Astrocyte (in vitro differentiated cells and primary cell): ENCODE results near the gene PHKA2. TPM values are rescaled to one million over a fixed set of nuclear protein-coding genes. Genes with fewer than 3 reads are reported as not detected.

Experiments used
- DNase-seq: peaks from one replicate; pipeline ENCODE4 v3.0.0-alpha.2; 2010; ENCODE audit warnings: low read depth
- FAIRE-seq: peaks from 2 replicates; lab custom pipeline; 2011; peaks lifted over from hg19 to GRCh38; lab: Jason Lieb, UNC
- H2AFZ ChIP-seq: 2 replicates; pipeline ENCODE4 v1.6.0; 2012; ENCODE audit warnings: low read depth, low read length, inconsistent platforms
- H3K27ac ChIP-seq: 2 replicates; pipeline ENCODE4 v1.5.1; 2011; ENCODE audit warnings: low read depth, low read length, inconsistent platforms
- H3K27me3 ChIP-seq: 2 replicates; pipeline ENCODE4 v1.6.0; 2011; ENCODE audit warnings: low read length, inconsistent platforms; ENCODE audit not compliant: insufficient read depth
- H3K36me3 ChIP-seq: 2 replicates; pipeline ENCODE4 v1.5.1; 2011; ENCODE audit warnings: low read length, inconsistent platforms; ENCODE audit not compliant: insufficient read depth
- H3K4me1 ChIP-seq: 2 replicates; pipeline ENCODE4 v1.5.1; 2011; ENCODE audit warnings: low read length, inconsistent platforms; ENCODE audit not compliant: insufficient read depth
- H3K4me2 ChIP-seq: 2 replicates; pipeline ENCODE4 v1.6.0; 2012; ENCODE audit warnings: low read length, inconsistent platforms
- H3K4me3 ChIP-seq: 2 replicates; pipeline ENCODE4 v1.5.1; 2011; ENCODE audit warnings: low read depth, mild to moderate bottlenecking, low read length, inconsistent platforms; ENCODE audit not compliant: insufficient read depth
- H3K79me2 ChIP-seq: 2 replicates; pipeline ENCODE4 v1.6.0; 2012; ENCODE audit warnings: mild to moderate bottlenecking, low read length, inconsistent platforms; ENCODE audit not compliant: insufficient read depth
- H3K9ac ChIP-seq: 2 replicates; pipeline ENCODE4 v1.6.0; 2012; ENCODE audit warnings: mild to moderate bottlenecking, low read length, inconsistent platforms
- H3K9me3 ChIP-seq: 2 replicates; pipeline ENCODE4 v1.5.1; 2012; ENCODE audit warnings: low read depth, mild to moderate bottlenecking, low read length, inconsistent platforms; ENCODE audit not compliant: insufficient read depth
- H4K20me1 ChIP-seq: 2 replicates; pipeline ENCODE4 v1.6.0; 2012; ENCODE audit warnings: low read length, inconsistent platforms; ENCODE audit not compliant: insufficient read depth
- H3K27ac Mint-ChIP-seq: one replicate; pipeline ENCODE4 v1.8.0; 2021; ENCODE audit warnings: mild to moderate bottlenecking, mixed read lengths; ENCODE audit not compliant: unreplicated experiment
- H3K27me3 Mint-ChIP-seq: one replicate; pipeline ENCODE4 v1.8.0; 2021; ENCODE audit warnings: low read depth, mixed read lengths; ENCODE audit not compliant: unreplicated experiment
- H3K36me3 Mint-ChIP-seq: one replicate; pipeline ENCODE4 v1.8.0; 2021; ENCODE audit warnings: low read depth, mixed read lengths; ENCODE audit not compliant: unreplicated experiment
- H3K4me1 Mint-ChIP-seq: one replicate; pipeline ENCODE4 v1.8.0; 2021; ENCODE audit warnings: low read depth, mixed read lengths; ENCODE audit not compliant: unreplicated experiment
- H3K4me3 Mint-ChIP-seq: one replicate; pipeline ENCODE4 v1.8.0; 2021; ENCODE audit warnings: mild to moderate bottlenecking, moderate library complexity, mixed read lengths; ENCODE audit not compliant: unreplicated experiment
- H3K9me3 Mint-ChIP-seq: one replicate; pipeline ENCODE4 v1.8.0; 2021; ENCODE audit warnings: mild to moderate bottlenecking, mixed read lengths; ENCODE audit not compliant: unreplicated experiment
- EZH2 ChIP-seq: IDR thresholded peaks from 2 replicates; pipeline ENCODE4 v1.6.1; 2012; ENCODE audit warnings: mild to moderate bottlenecking, low read length, inconsistent platforms; ENCODE audit not compliant: insufficient read depth
- total RNA-seq: library from RNA; stranded (reverse); gene quantifications from 2 replicates; pipeline ENCODE4 v1.2.1, GENCODE V29; 2021
- TF ChIP-seq, protein P1 (sequence below): IDR thresholded peaks from 2 replicates; pipeline ENCODE4 v1.5.1; 2011; ENCODE audit warnings: low read depth, mild to moderate bottlenecking, inconsistent platforms, low read length, moderate library complexity; ENCODE audit not compliant: insufficient read depth

PHKA2 gene
- total RNA-seq, 1 donor from 2014 or later: 12.4 TPM

DNA sequence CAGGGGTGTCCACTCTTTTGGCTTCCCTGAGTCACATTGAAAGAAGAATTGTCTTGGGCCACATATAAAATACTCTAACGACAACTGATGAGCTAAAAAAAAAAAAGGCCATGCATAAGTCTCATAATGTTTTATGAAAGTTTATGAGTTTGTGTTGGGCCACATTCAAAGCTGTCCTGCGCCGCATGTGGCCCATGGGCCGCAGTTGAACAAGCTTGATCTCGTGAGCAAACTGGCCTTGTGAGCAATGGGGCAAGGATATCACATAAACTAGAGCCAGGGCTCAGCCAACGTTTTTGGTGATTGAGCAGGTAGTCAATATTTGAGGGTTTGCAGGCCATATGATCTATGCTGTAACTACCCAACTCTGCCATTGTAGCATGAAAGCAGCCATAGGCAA is 44.6 kb upstream of the PHKA2 start:
- Histone ChIP-seq H3K79me2 (no peaks in the 10 kb centered on the region), H3K4me2 (no peak overlapping the region), H3K27ac (no peak overlapping the region), H2AFZ (no peak overlapping the region), H3K36me3 (no peaks in the 10 kb centered on the region), H3K27me3 (no peaks in the 10 kb centered on the region), H3K9me3 (no peaks in the 10 kb centered on the region), H3K9ac (no peak overlapping the region), H3K4me1 (no peaks in the 10 kb centered on the region), H4K20me1 (no peaks in the 10 kb centered on the region), H3K4me3 (no peak overlapping the region)
- Mint-ChIP-seq H3K27ac (no peak overlapping the region), H3K36me3 (no peaks in the 10 kb centered on the region), H3K4me3 (no peak overlapping the region), H3K9me3 (no peaks in the 10 kb centered on the region), H3K4me1 (no peaks in the 10 kb centered on the region), H3K27me3 (no peaks in the 10 kb centered on the region)
- FAIRE-seq (no peak), DNase-seq (no peak)
- TF ChIP-seq EZH2: no peak
- TF ChIP-seq, protein P1, sequence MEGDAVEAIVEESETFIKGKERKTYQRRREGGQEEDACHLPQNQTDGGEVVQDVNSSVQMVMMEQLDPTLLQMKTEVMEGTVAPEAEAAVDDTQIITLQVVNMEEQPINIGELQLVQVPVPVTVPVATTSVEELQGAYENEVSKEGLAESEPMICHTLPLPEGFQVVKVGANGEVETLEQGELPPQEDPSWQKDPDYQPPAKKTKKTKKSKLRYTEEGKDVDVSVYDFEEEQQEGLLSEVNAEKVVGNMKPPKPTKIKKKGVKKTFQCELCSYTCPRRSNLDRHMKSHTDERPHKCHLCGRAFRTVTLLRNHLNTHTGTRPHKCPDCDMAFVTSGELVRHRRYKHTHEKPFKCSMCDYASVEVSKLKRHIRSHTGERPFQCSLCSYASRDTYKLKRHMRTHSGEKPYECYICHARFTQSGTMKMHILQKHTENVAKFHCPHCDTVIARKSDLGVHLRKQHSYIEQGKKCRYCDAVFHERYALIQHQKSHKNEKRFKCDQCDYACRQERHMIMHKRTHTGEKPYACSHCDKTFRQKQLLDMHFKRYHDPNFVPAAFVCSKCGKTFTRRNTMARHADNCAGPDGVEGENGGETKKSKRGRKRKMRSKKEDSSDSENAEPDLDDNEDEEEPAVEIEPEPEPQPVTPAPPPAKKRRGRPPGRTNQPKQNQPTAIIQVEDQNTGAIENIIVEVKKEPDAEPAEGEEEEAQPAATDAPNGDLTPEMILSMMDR: no peak

GRCh38 chrX:19024366-19024765 is 40.5 kb upstream of the PHKA2 start:
- H3K4me1 ChIP-seq: no peaks in the 10 kb centered on the region
- no peaks in the 10 kb centered on the region for H3K9me3 ChIP-seq
- no peak overlapping the region for H2AFZ ChIP-seq
- no peaks in the 10 kb centered on the region for H3K27me3 Mint-ChIP-seq
- no peak for DNase-seq
- H3K9me3 Mint-ChIP-seq: no peaks in the 10 kb centered on the region
- FAIRE-seq: no peak
- H3K9ac ChIP-seq: no peak overlapping the region
- H3K36me3 ChIP-seq: no peaks in the 10 kb centered on the region
- no peaks in the 10 kb centered on the region for H3K79me2 ChIP-seq
- H3K4me2 ChIP-seq: no peak overlapping the region
- no peaks in the 10 kb centered on the region for H3K27me3 ChIP-seq
- no peak overlapping the region for H3K4me3 ChIP-seq
- TF ChIP-seq, protein P1: no peak
- TF ChIP-seq EZH2: no peak
- no peaks in the 10 kb centered on the region for H3K36me3 Mint-ChIP-seq
- H3K4me3 Mint-ChIP-seq: no peak overlapping the region
- no peaks in the 10 kb centered on the region for H4K20me1 ChIP-seq
- no peak overlapping the region for H3K27ac ChIP-seq
- H3K27ac Mint-ChIP-seq: no peak overlapping the region
- H3K4me1 Mint-ChIP-seq: no peaks in the 10 kb centered on the region

DNA sequence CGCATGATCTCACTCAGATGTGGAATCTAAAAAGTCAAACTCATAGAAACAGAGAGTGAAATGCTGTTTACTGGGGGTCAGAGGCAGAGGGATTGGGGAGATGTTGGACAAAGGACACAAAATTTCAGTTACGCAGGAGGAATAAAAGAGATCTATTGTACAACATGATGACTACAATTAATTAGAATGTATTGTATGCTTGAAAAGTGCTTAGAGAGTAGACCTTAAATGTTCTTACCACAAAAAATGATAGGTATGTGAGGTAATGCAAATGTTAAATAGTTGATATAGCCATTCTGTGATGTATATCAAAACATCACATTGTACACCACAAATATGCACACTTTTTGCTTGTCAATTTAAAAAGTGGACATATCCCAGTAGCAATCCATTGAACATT is 36.1 kb upstream of the PHKA2 start:
- H3K4me1 Mint-ChIP-seq: no peaks in the 10 kb centered on the region
- DNase-seq (peak; percentile 52), FAIRE-seq (peak; percentile 60)
- Histone ChIP-seq H3K36me3 (no peaks in the 10 kb centered on the region), H3K27ac (no peak overlapping the region), H2AFZ (no peak overlapping the region), H3K27me3 (no peaks in the 10 kb centered on the region), H3K9ac (no peak overlapping the region), H4K20me1 (no peaks in the 10 kb centered on the region), H3K9me3 (no peaks in the 10 kb centered on the region), H3K79me2 (no peaks in the 10 kb centered on the region), H3K4me1 (no peaks in the 10 kb centered on the region), H3K4me2 (no peak overlapping the region), H3K4me3 (no peak overlapping the region)
- H3K36me3 Mint-ChIP-seq: no peaks in the 10 kb centered on the region
- H3K27me3 Mint-ChIP-seq: no peaks in the 10 kb centered on the region
- no peak overlapping the region for H3K27ac Mint-ChIP-seq
- TF ChIP-seq, protein P1: no peak
- TF ChIP-seq EZH2: no peak
- H3K9me3 Mint-ChIP-seq: no peaks in the 10 kb centered on the region
- no peak overlapping the region for H3K4me3 Mint-ChIP-seq
